IPS DF 19.7 (cell line): ENCODE data around the gene NCOA3.

ENCODE experiments used
- DNase-seq: peaks from one replicate; pipeline ENCODE4 v3.0.0-alpha.2; 2013; ENCODE audit warnings: low read depth, low spot score

The NCOA3 gene

GRCh38 chr20:47704746-47705496, 203.2 kb downstream of the NCOA3 start:
- no peak for DNase-seq

GRCh38 chr20:47705497-47705856, 203.8 kb downstream of the NCOA3 start:
- no peak for DNase-seq

GRCh38 chr20:47706345-47706744, 204.7 kb downstream of the NCOA3 start:
- DNase-seq: no peak
